CD14-positive monocyte (primary cell): ENCODE data around the gene OR10W1. TPM values are rescaled to one million over a fixed set of nuclear protein-coding genes. Genes with fewer than 3 reads are reported as not detected.

Experiments used
- DNase-seq, 3 donors: peaks; one replicate each; pipeline ENCODE4 v3.0.0-alpha.2; 2011 to 2022
- H2AFZ ChIP-seq: 2 replicates; pipeline ENCODE4 v1.6.0; 2012; ENCODE audit warnings: mild to moderate bottlenecking, low read depth, low read length, inconsistent platforms; ENCODE audit not compliant: insufficient read depth, poor library complexity, severe bottlenecking
- H3K27ac ChIP-seq, 2 donors: 1 replicate in 1 of 2; 2 replicates in 1 of 2; pipeline ENCODE4 v1.5.1; 2012 to 2013; ENCODE audit warnings: low read length in 2 of 2, control low read depth in 1 of 2, inconsistent platforms in 1 of 2, low read depth in 1 of 2, mild to moderate bottlenecking in 1 of 2
- H3K27me3 ChIP-seq, 2 donors: one replicate each; pipeline versions ENCODE4 v1.6.0 to v1.6.1; 2011 to 2013; ENCODE audit warnings: low read length in 2 of 2; ENCODE audit not compliant: control insufficient read depth in 2 of 2, insufficient read depth in 2 of 2
- H3K36me3 ChIP-seq, 2 donors: replicated peaks in 1 of 2; 1 replicate in 1 of 2; 2 replicates in 1 of 2; pipeline versions ENCODE4 v1.5.1 to v1.6.1; 2012 to 2013; ENCODE audit warnings: low read length in 2 of 2, control low read depth in 1 of 2, inconsistent platforms in 1 of 2, mild to moderate bottlenecking in 1 of 2; ENCODE audit not compliant: insufficient read depth in 2 of 2, control insufficient read depth in 1 of 2
- H3K4me1 ChIP-seq, 2 donors: 1 replicate in 1 of 2; 2 replicates in 1 of 2; pipeline versions ENCODE4 v1.5.1 to v1.6.1; 2012 to 2013; ENCODE audit warnings: low read length in 2 of 2, control low read depth in 1 of 2, inconsistent platforms in 1 of 2, mild to moderate bottlenecking in 1 of 2, moderate library complexity in 1 of 2; ENCODE audit not compliant: insufficient read depth in 2 of 2, control insufficient read depth in 1 of 2
- H3K4me2 ChIP-seq: replicated peaks from 2 replicates; pipeline ENCODE3; 2012; ENCODE audit warnings: low read length, moderate library complexity, mild to moderate bottlenecking; ENCODE audit not compliant: poor library complexity, severe bottlenecking; ENCODE audit errors: extremely low read depth
- H3K4me3 ChIP-seq, 3 experiments: fragments of 200-600 bp in 1 of 3; sonication (generic) in 1 of 3; replicated peaks in 1 of 3; 1 replicate in 2 of 3; 2 replicates in 1 of 3; pipeline ENCODE4 v1.5.1; 2011 to 2013; ENCODE audit warnings: low read length in 3 of 3, mild to moderate bottlenecking in 3 of 3, control low read depth in 2 of 3, low read depth in 2 of 3, inconsistent platforms in 1 of 3, moderate library complexity in 1 of 3
- H3K79me2 ChIP-seq: 2 replicates; pipeline ENCODE4 v1.6.0; 2012; ENCODE audit warnings: mild to moderate bottlenecking, control low read depth, inconsistent platforms, low read length, moderate library complexity; ENCODE audit not compliant: insufficient read depth
- H3K9ac ChIP-seq: 2 replicates; pipeline ENCODE4 v1.6.0; 2017; ENCODE audit warnings: low read length, mild to moderate bottlenecking; ENCODE audit not compliant: insufficient read depth, poor library complexity, severe bottlenecking
- H3K9me3 ChIP-seq, 2 donors: replicated peaks in 1 of 2; 1 replicate in 1 of 2; 2 replicates in 1 of 2; pipeline versions ENCODE4 v1.5.1 to v1.6.1; 2012 to 2013; ENCODE audit warnings: low read length in 2 of 2, control low read depth in 1 of 2; ENCODE audit not compliant: control insufficient read depth in 1 of 2, insufficient read depth in 1 of 2
- H4K20me1 ChIP-seq: 2 replicates; pipeline ENCODE4 v1.6.0; 2012; ENCODE audit warnings: mild to moderate bottlenecking, low read length, control low read depth, moderate library complexity; ENCODE audit not compliant: insufficient read depth
- H3K27ac Mint-ChIP-seq, 7 donors: one replicate each; pipeline ENCODE4 v1.8.0; 2020; ENCODE audit warnings: mild to moderate bottlenecking in 7 of 7, mixed read lengths in 7 of 7, moderate library complexity in 6 of 7, inconsistent platforms in 2 of 7
- H3K27me3 Mint-ChIP-seq, 3 donors: one replicate each; pipeline ENCODE4 v1.8.0; 2021 to 2022; ENCODE audit warnings: low read depth in 3 of 3, mild to moderate bottlenecking in 3 of 3, mixed read lengths in 3 of 3, moderate library complexity in 3 of 3, inconsistent platforms in 1 of 3
- H3K36me3 Mint-ChIP-seq, 2 donors: one replicate each; pipeline ENCODE4 v1.8.0; 2020; ENCODE audit warnings: mixed read lengths in 2 of 2, inconsistent platforms in 1 of 2, mild to moderate bottlenecking in 1 of 2
- H3K4me1 Mint-ChIP-seq: one replicate; pipeline ENCODE4 v1.8.0; 2020; ENCODE audit warnings: mild to moderate bottlenecking, mixed read lengths
- H3K4me3 Mint-ChIP-seq, 2 donors: one replicate each; pipeline ENCODE4 v1.8.0; 2020; ENCODE audit warnings: mild to moderate bottlenecking in 2 of 2, mixed read lengths in 2 of 2, moderate library complexity in 1 of 2
- H3K9me3 Mint-ChIP-seq, 7 donors: one replicate each; pipeline ENCODE4 v1.8.0; 2020 to 2022; ENCODE audit warnings: mixed read lengths in 7 of 7, mild to moderate bottlenecking in 6 of 7, moderate library complexity in 6 of 7, inconsistent platforms in 2 of 7
- CTCF ChIP-seq: fragments of 200-600 bp; IDR thresholded peaks from one replicate; pipeline ENCODE4 v1.8.0; 2022; ENCODE audit warnings: antibody characterized with exemption, mild to moderate bottlenecking
- WGBS: methylation state at CpG from one replicate; pipeline ENCODE4 v1.1.5; 2013; ENCODE audit warnings: missing lambda C conversion rate; ENCODE audit not compliant: insufficient coverage; 5-methylcytosine and 5-hydroxymethylcytosine counted together
- intact Hi-C, 2 donors: fragments of 100-400 bp; cut with micrococcal nuclease; formaldehyde crosslinking; loops; one replicate each; pipeline versions ENCODE4 v1.15.0 to v1.15.1; 2023
- polyA plus RNA-seq, 3 donors: library from polyadenylated mRNA; depleted of rRNA in 1 of 3; unstranded in 2 of 3; stranded (reverse) in 1 of 3; fragments of 300-500 nt in 2 of 3; fragments of >200 nt in 1 of 3; fragmentation: Illumina TruSeq in 2 of 3; gene quantifications; 1 replicate in 2 of 3; 2 replicates in 1 of 3; pipeline ENCODE4 v1.2.3, GENCODE V29; 2012 to 2021

OR10W1 gene
- polyA plus RNA-seq, 3 donors, result not detected

- Mint-ChIP-seq H3K27me3 (peaks cover 0 to 1% (median 0%) of the 10 kb centered on the region in 3 donors), H3K4me3 (no peak overlapping the region), H3K27ac (no peak overlapping the region), H3K4me1 (no peaks in the 10 kb centered on the region), H3K36me3 (no peaks in the 10 kb centered on the region), H3K9me3 (peaks cover 0 to 9% (median 4%) of the 10 kb centered on the region in 7 donors)
- H3K27me3 ChIP-seq, result no peaks in the 10 kb centered on the region
- intact Hi-C loops, result no loop called here
- no CpG with 5 or more reads among the region's 1 CpG for WGBS
- H3K4me1 ChIP-seq, result no peaks in the 10 kb centered on the region
- no peaks in the 10 kb centered on the region for H3K79me2 ChIP-seq
- H3K27ac ChIP-seq, result no peak overlapping the region
- no peak for TF ChIP-seq CTCF
- H4K20me1 ChIP-seq, result no peaks in the 10 kb centered on the region
- H3K9me3 ChIP-seq, result peaks cover 7% of the 10 kb centered on the region in 2 donors
- H3K4me2 ChIP-seq, result no peak overlapping the region
- no peak overlapping the region for H2AFZ ChIP-seq
- H3K9ac ChIP-seq, result no peak overlapping the region
- H3K36me3 ChIP-seq, result no peaks in the 10 kb centered on the region
- no peak overlapping the region for H3K4me3 ChIP-seq
- DNase-seq, result no peak
Observed at GRCh38 chr11:58254936-58255335, 13.1 kb downstream of the OR10W1 start.

- H2AFZ ChIP-seq, result no peak overlapping the region
- H3K36me3 Mint-ChIP-seq, result no peaks in the 10 kb centered on the region
- no peaks in the 10 kb centered on the region for H3K27me3 Mint-ChIP-seq
- no peaks in the 10 kb centered on the region for H3K79me2 ChIP-seq
- intact Hi-C loops, result no loop called here
- TF ChIP-seq CTCF, result no peak
- H3K9me3 Mint-ChIP-seq, result peaks cover 6 to 9% (median 8%) of the 10 kb centered on the region in 7 donors
- no peaks in the 10 kb centered on the region for H4K20me1 ChIP-seq
- H3K4me1 ChIP-seq, result no peaks in the 10 kb centered on the region
- no peak overlapping the region for H3K9ac ChIP-seq
- no peak overlapping the region for H3K4me3 Mint-ChIP-seq
- no peak for DNase-seq
- no CpG with 5 or more reads among the region's 2 CpGs for WGBS
- no peaks in the 10 kb centered on the region for H3K27me3 ChIP-seq
- H3K27ac Mint-ChIP-seq, result no peak overlapping the region
- H3K4me1 Mint-ChIP-seq, result no peaks in the 10 kb centered on the region
- no peak overlapping the region for H3K4me3 ChIP-seq
- no peak overlapping the region for H3K4me2 ChIP-seq
- peaks cover 8% of the 10 kb centered on the region in 2 donors for H3K9me3 ChIP-seq
- H3K36me3 ChIP-seq, result no peaks in the 10 kb centered on the region
- no peak overlapping the region for H3K27ac ChIP-seq
Observed at GRCh38 chr11:58243954-58244353, 24.1 kb downstream of the OR10W1 start.
